ENCODE measurements around the gene TCL1B.
"Not testable (repeated sequence)": the region's sequence is repeated elsewhere in the genome, so short reads cannot be mapped to it uniquely, and the experiment has no call there.

TCL1B gene, protein sequence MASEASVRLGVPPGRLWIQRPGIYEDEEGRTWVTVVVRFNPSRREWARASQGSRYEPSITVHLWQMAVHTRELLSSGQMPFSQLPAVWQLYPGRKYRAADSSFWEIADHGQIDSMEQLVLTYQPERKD

DNA sequence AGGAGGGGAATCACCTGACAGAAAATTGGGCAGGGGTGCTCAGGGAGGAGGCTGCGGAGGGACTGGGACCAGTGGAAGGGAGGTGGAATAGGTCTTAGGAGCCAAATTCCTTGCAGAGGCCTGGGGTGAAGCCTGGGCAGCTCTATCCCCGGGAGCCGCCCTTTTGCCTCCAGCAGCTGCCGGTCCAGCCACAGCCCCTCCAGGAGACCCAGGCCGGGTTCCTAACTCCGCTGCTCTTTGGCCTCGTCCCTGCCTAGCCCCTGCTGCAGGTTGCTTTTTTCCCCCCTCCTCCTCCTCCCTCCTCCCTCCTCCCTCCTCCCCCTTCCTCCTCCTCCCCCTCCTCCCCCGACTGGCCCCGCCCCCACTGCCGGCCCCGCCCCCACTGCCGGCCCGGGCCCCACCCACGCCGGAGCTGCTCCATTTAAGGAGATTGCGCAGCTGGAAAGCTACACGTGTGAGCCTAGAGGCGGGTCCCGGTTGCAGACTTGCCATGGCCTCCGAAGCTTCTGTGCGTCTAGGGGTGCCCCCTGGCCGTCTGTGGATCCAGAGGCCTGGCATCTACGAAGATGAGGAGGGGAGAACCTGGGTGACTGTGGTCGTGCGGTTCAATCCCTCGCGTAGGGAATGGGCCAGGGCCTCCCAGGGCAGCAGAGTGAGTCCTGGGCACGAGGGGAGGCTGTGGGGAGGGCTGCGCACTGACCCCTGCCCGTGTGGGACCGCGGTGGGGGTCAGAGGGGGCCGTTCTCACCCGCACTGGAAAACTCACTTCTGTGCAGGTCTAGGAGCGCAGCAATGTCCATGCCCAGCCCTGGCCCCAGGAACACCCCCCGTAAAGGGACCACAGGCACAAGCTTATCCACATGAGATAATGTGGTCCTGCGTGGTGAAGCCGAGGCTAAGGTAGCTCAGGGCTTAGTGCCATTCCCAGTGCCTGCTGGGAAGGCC lies at the start of gene TCL1B:
TSS of gene TCL1B (plus strand) at position 449 of the 945 bp plus-strand sequence. CDS start at position 491, 42 bp downstream.
- DNase-seq: no peak

DNA sequence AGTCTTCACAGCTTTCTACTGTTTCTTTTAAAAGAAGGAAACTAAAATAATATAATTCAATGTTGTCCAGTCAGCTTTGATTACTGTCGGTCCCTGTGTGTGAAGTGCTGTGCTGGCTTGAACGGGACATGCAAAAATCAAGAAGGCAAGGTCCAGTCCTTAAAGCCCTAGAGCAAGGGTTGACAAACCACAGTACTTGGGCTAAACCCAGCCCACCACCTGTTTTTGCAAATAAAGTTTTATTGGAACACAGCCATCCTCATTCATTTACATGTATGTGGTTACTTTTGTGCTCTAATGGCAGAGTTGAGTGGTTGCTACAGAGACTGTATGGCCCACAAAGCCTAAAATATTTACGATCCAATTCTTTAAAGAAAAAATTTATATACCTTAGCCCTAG lies 41.2 kb upstream of the TCL1B start:
- no peak for DNase-seq

DNA sequence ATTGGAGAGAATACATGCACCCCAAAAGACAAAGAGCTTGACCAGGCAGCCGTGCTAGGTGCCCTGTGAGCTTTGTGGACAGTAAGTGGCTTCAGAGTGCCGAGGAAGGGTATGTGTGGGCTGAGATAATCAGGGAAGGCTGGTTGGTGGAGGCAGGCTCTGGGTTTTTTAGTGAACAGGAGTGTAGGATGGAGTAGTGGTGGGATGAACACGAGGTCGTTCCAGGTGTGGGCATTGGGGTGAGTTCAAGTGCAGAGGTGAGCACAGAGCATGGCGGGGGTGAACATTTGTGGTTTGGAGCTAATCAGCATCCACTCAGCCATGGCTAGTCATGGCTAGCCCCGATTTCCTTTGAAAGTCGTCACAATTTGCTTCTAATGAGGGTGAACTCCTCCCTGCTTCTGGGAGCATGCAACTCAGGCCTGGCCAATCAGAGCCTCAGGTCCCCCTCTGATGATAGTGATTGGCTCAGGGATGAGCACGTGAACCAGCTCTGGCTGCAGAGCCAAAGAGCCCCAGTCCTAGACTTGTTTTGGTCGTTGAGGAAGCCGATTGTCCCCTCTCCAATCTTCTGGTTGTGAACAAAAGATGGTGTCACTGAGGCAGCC lies 40.7 kb upstream of the TCL1B start:
- DNase-seq: no peak

DNA sequence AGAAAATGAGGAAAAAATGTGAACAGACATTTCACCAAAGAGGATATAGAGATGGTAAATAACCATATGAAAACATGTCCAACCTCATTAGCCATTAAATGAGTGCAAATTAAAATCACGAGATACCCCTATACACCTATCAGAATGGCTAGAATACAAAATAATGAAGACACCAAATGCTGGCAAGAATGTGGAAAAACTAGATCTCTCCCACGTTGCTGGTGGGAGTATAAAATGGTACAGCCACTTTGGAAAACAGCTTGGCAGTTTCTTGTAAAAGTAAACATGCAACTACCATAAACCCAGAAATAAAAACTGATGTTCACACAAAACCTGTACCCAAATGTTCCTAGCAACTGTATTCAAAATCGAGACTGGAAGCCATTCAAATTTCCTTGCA lies 38.3 kb upstream of the TCL1B start:
- DNase-seq: no peak

DNA sequence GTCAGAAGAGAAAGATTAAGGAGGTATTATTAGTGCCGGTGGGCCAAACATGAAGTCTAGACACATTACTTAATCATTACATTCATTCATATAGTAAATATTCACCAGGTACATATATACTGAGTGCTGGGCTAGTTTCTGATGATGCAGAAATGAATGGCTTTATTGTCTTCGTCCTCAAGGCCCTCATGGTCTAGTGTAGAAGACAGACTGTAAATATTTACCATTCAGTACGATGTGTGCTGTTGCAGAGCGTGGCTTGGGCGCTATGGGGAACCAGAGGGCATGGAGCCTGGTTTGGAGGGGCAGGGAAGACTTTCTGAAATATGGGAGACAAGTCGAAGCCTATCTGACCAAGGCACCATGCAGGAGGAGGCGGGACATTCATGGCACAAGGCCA lies 37.0 kb upstream of the TCL1B start:
- DNase-seq: no peak

DNA sequence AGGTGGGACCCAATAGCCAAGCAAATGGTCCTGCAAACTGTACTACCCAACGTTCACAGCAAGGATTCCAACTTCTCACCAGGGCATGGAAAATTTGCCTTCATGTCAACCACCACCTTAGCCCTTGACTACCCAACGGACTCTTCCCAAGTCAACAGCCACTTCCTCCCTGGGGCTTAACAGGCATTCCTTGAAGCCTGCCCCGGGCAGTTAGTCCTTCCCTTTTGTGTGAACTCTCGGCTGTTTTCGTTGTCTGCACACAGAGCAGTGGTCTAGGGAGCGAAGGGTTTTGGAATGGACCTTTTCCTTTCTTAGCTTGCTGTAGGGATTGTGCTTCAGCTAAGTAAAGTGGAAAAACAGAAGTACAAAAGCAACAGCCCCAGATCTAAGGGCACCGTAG lies 35.2 kb upstream of the TCL1B start:
- no peak for DNase-seq

DNA sequence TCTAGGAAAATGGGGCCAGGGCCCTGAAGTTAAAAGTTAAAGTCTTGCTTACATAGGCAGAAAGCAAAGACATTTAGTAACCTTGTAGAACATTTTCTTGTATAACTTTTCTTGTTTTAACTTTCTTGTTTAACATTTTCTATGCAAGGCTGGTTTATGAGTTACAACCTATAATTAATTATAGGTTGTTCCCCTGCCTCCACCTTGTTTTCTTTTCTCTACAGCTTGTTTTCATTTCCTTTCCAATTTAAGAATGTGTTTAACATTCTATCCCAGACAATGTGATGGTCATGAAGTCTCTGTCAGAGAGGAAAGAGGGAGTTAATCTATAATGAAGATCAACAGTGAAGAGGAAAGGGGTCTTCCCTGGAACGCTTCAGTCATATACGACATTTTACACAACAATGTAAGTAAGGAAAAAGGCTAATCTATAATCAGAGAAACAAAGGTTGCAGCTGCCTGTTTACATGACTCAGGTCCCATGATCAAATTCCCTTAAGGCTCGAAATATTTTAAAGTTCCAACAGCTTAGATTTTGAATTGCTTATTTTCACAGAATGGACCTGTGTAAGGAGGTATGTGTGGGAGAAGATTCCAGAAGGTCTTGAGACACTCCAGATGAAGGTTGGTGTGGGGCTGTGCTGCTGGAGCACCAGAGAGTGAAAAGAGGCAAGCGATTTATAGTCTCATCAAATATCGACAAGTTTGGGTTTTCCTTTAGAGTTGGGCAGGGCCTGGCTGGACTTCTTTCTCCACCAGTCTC lies 34.2 kb upstream of the TCL1B start:
- no peak for DNase-seq

DNA sequence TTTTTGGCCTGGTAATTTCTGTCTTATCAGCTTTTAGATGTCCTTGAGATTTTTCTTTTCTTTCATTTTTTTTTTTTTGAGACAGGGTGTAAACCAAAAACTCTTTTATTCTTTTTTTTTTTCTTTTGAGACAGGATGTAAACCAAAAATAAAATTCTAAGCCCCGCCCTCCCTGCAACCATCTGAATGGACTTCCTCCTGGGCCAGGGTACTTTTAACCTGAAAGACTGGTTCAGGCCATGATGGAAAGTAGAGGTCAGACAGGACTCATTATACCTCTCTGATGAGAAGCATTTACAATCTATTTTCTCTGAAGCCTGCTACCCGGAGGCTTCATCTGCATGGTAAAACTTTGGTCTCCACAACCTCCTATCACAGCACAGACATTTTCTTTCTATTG lies 33.5 kb upstream of the TCL1B start:
- no peak for DNase-seq

DNA sequence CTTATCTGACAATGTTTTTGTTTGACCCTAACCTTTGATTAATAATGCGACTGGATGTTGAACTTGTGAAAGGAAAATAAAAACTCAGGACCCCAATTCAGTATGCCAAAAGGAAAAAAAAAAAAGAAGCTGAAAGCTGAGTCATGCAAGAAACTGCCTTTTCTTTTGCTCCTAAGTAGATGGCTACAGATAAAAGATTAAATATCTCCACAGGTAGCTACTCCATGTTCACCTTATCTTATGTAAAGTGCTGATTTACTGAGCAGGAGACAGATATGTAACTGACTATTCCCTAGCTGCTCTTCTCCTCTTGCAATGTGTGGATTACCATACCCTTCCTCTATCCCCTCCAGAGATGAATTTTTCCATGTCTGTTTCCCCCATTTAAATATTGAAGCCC lies 30.8 kb upstream of the TCL1B start:
- DNase-seq: no peak

DNA sequence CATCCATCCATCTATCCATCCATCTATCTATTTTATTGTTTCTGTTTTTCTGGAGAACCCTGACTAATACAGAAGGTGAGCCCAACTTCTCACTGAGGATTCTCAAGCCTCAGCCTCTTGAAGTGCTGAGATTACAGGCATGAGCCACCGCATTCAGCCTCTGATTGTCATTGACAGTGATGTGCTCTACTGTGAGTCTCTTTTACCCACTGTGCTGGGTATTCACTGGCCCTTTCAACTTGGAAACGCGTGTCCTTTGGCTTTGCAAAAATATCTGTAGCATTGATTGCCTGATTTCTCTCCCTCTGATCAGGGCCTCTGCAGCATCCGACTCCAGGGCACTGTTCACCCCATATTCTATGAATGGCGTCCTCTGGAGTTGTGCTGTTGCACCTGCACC lies 29.6 kb upstream of the TCL1B start:
- no peak for DNase-seq

DNA sequence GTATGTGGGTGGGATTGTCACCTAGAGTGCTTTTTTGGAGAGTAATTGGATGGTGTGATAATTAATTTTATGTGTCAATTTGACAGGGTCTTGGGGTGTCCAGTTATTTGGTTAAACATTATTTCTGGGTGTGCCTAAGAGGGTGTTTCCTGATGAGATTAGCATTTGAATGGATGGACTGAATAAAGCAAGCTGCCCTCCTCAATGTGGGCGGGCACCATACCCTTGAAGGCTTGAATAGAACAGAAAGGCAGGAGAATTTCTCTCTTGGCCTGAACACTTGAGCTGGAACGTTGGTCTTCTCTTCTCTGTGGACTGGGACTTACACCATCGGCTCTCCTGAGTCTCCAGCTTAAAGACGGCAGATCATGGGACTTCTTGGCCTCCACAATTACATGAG lies 28.8 kb upstream of the TCL1B start:
- DNase-seq: no peak

DNA sequence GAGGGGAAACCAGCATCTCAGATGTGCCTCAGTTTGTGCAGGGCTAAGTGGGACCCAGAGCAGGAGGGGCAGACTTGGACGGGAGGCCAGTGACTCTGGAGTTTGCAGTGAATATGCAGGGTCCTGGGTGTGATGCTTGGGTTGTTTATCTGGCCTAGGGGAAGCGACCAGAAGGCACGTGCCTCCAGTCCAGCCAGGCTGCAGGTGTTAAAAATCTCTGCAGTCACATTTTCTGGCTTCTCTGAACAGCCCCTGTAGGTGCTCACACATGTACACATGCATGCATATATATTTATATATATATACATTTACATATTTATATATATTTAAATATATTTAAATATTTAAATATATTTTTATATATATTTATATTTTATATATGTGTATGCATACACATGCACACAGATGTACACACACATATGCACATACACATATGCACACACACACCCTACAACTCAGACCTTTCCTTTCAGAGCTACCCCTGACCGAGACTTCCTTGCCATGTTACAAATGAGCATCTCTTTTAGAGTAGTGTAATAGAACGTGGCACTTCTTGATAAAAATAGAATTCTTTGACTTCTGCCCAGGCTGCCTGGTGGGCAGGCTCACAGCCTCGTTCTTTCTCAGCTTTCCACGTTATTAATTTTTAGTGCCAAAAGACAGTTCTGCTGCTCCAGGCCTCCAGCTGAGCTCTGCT lies 26.8 kb upstream of the TCL1B start:
- no peak for DNase-seq

DNA sequence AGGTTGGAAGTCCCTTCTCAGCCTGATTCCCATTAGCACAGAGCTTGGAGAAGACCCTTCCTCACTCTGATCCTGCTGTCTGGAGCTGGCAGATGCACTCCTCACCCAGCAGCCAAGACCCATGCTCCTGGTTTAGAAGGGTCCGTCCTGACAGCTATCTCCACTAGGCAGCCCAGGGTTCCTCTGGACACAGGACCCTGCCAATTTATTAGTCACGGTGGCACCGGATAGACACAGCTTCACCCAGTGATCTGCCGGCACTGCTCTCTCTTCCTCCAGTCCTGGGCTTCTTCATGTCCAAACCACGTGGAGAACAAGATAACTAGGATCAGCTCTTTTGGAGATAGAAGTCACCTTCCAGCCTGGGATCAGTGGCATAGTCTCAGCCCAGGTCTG lies 26.2 kb upstream of the TCL1B start:
- no peak for DNase-seq

DNA sequence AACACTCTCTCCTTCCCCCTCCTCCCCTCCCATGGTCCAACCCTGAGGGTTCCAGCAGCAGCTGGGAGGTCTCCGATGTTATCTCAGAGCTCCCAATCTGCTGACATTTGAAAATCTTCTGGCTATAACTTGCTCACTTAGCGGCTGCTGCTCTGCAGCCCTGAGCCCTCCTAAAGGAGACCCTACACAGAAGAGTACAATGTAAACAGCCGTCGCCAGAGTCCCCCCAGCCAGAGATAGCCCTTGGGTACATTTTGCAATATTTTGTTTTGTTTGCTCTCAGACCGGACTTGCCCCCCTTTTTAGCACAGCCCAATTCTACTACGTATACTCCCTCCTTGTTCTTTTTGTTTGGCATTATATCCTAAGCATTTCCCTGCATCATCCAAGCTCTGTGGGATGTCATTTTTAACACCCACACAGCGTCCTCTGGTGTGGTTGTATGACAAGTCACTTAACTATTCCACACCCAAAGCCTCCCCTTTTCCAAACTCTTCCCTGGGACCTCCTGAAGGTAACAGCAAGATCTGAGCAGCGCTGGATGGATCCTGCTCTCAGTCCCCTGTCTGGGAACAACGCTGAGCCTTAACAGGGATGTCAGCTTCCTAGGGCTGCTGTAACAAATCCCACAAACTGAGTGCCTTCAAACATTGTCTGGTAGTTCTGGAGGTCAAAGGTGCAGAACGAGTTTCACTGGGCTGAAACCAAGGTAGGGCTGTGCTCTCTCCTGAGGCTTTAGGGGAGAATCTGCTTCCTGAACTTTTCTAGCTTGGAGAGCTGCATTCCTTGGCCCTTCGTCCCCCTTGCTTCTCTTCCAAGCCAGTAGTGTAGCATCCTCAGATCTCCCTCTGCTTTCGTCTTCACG lies 25.3 kb upstream of the TCL1B start:
- no peak for DNase-seq

DNA sequence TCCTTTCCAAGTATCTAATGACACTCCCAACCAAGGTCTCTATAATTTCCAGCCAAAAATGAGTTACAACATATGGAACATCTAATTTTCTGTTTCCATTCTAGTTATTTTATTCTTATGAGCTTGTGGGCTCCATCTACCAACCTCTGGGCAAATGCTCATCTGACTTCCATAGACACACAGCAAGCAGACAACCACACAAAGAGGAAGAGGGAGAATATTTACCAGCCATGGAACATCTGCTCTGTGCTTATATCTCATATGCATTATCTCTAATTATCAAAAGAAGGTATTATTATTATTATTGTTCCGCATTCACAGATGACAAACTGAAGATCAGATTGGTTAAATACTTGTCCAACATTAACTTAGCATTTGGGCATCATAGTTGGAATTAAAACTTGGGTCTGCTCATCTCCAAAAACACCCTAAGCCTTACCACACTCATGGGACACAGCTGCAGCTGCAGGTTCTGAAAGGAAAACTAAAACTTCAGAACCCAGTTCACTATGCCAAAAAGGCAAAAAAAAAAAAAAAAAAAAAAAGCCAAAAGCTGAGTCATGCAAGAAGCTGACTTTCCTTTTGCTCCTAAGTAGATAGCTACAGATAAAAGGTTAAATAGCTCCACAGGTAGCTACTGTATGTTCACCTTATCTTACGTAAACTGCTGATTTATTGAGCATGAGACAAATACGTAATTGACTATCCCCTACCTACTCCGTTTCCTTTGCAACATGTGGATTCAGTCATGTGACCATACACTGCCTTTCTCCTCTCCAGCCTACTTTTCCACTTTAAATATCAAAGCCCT lies 23.6 kb upstream of the TCL1B start:
- no peak for DNase-seq

DNA sequence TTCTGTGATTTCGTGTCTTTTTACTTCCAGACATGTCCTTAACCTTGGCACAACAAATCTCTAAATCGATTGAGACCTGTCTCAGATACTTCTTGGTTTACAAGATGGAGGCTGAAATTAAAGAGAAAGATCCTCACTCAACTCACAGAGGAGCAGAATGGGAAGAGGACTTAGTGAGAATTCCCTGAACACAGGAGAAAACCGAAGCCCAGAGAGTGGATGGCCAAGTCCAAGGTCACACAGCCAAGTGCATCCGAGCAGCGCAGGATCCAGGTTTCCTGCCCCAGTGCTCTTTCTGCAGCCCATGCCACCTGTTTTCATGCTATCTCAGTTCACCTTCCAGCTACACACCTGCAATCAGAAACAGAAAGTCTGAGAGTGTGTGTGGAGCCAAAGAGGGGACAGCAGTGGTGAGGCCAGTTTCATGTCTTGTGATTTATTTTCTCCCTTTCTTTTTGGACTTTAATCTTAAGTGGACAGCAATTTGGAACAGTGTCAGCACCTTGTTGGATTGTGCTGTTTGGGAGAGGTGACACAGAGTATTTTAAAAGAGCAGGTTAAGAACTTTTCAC lies 22.9 kb upstream of the TCL1B start:
- DNase-seq: no peak

DNA sequence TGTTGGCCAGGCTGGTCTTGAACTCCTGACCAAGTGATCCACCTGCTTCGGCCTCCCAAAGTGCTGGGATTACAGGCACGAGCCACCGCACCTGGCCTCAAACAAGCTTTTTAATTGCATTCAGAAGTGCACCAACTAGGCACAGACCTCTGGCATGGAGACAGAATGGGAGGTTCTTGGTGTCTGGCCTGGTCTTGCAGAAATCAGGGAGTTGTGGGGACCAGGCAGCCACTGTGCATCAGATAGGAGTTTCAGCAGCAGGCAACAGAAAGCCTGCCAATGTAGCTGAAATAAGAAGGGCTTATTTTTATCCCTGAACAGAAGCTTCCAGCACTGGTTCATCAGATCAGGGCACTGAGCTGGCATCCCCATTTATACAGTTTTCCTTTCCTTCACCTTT lies 22.2 kb upstream of the TCL1B start:
- no peak for DNase-seq

DNA sequence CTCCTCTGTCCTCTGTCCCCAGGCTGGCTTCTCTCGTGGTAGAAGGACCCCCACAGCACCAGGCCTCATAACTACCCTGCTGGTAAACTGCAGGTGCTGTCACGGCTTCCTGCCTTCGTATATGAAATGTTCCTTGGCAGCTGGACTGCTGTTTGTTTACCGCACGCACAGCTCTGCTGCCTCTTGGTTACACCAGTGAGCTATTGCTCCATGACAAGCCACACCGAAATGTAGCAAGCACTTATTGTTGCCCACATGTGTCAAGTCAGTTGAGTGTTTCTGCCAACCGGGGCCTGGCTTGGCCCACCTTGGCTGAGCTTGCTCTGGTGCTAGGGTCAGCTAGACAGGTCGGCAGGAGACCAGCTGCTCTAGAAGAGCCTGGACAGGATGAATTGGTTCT lies 21.7 kb upstream of the TCL1B start:
- no peak for DNase-seq

DNA sequence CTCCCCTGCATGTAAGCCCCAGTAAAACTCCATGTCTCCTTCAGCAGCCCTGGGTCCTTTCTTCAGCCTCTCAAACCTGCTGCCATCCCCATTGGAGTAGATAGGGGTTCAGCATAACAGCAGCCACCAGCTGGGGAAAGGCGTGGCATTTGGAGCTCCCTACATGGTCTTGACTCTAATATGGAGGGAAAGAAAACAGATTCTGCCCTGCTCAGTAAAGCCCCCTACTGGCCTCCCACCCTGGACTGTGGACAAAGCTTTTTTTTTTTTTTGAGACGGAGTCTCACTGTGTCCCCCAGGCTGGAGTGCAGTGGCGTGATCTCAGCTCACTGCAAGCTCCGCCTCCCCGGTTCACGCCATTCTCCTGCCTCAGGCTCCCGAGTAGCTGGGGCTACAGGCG lies 20.7 kb upstream of the TCL1B start:
- DNase-seq: not testable (repeated sequence)

DNA sequence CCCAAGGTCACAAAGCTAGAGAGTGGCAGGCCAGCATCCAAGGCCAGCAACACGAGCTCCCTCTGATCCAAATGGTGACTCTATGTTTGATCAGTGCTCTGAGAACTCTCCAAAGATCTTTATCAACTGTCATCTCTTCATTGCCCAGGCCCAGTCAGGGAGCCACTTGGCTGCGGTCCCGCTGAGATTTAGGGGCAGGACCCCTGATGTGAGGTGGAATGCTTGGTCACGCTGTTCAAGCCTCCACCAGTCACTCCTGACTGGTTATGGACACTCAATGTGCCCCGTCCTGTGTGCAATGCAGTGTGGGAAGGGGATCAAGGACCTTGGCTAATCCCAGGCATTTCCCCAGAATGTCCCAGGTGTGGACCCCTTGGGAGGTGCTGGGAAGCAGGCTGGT lies 19.8 kb upstream of the TCL1B start:
- DNase-seq: no peak
